Activated gamma-delta T cell treated with Interleukin-2 at 50 U/mL for 16 hours (primary cell): ENCODE measurements around the gene CNMD.

Experiments used
- DNase-seq: peaks from one replicate; pipeline ENCODE4 v3.0.0-alpha.2; 2020

Gene CNMD

DNA sequence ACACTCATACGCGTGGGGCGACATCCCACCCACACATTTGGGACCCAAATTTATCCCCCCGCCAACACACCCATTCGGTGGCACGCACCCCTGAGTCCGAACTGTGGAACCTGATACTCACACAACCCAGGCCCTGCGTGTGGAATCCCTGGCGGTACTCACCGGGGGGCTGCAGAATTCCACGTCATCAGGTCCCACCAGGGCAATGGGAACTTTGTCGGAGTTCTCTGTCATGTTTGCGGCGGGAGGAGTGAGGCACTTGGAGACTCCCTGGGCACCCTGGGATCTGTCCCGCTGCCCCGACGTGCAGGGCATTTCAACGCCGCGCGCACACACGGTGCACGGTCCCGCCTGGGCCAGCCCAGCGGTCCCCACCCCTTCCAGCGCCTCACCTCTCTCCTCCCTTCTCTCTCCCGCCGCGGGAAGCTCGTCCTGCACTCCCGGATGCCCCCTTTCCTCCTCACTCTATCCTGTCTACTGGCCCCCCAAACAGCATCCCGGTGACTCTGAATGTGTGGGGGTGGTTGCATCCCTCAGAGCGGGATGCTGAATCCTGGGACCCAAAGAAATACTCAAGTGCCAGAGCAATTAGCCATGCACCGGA lies at the start of gene CNMD:
TSS of gene CNMD (minus strand) at position 353 of the 604 bp plus-strand sequence. CDS start at position 234, 119 bp downstream.
- no peak for DNase-seq

DNA sequence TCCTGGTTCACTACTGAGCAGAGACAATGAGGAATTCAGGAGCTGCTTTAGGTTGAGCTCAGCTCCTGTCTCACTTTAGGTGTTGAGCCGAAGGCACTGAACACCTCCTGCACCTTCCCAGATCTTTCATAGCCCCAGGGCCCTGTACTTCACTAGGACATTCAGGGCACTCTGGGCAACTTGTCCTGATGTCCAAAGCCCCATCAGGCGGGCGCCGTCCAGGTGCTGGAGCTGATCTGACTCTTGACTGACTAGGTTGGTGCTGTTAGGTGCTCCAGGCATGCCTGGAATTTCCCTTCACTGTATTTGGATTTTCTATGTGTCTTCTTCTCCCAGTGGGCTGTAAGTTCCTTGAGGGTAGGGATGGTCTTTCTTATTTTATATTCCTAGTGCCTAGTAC lies 48.4 kb upstream of the CNMD start:
- no peak for DNase-seq

DNA sequence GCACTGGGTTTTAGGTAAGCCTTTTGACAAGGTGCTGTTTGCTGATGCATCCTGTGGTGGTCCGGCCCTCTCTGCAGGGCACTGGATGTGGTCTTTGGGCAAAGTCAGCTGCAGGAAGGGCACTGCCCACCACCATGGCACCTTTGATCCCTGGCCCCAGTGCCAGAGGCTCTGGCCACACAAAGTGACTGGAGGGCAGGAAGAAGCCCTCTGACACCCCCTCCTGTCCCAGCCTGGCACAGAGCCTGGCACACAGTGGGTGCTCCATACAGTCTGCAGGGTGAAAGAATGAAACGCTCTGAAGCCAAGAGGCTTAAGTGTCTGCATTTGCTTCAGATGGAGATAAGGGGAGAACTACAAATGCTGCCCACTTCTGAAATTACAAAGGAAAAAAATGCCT lies 47.6 kb upstream of the CNMD start:
- no peak for DNase-seq

DNA sequence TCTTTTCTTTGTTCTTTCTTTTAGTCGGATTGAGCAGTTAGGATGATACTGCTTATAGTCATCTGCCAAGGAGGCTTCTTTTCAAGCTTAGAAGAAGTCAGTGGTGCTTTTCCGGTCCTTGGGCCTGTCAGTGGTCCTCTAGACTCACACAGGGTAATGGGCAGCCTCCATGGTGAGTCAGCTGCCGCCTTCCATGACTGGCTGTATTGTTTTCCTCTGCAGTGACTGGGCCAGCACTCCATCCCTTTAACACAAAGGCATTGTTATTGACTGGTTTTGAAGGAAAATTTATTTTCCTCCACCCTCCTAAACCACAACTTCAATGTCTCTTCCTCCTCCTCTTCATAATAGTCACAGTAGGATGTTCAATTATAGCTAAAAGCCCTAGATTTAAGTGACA lies 47.1 kb upstream of the CNMD start:
- DNase-seq: no peak

DNA sequence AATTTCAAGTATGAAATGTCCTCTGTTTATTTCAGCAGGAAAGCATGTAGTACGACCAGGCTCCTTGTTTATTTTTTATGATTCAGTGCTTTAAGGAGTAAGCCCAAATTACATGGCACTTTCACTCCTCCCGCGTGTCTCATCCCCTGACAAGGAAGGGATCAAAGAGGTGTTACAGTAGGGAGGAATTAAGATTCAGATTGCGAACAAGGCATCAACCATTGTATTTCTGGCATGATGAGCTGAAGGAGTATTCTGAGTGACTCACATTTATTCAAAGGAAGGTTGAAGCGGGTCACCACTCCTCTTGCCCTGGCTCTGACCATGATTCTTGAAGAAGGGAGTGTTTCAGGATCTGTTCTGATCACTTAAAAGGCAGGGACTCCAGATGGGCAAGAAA lies 46.1 kb upstream of the CNMD start:
- no peak for DNase-seq

DNA sequence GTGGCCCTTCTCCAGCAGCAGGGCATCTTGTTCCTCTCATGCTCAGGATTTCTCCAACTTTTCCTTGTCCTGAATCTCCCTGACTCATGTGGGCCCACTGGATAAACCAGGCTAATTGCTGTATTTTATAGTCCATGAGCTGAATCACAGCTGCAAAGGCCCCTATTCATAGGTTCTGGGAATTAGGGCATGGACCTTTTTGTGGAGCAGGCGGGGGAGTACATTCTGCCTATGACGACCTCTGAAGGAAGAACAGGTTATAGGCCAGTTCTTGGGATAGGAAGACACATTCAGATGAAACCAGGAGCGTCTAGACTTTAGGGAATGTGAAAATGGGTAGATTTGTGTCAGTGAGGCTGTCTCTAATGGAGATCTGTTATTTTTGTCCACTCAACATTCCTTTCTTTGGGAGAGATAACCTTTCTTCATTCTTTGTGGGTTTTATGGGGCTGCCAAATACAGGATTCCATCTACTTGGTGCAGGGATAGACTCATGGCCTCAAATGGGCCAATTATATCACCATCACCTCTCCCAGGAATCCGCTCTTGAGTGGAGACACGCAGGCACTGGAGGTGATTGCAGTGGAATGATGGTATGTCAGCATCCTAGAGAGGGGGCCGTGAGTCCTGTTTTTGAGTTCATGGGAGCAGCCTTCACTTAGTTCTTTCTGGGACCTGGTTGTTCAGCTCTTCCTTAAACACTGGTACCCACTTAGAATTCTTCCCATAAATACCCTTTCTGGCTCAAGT lies 45.1 kb upstream of the CNMD start:
- DNase-seq: no peak

DNA sequence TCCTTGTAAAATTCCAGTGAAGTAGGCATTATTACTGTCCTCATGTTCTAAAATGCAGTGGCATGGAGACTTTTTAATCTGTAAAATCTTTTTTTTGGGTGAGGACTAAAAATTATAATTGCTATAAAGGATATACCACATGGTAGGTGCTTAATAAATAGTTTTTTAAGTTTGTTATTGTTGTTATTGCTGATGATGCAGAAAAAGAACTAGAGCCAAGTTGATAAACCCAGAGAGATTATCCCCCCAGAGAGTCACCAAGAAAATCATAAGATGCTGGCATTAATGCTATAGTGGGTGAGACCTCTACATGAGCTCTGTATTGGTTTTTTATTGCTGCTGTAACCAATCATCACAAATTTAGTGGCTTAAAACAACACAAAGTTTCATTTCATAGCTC lies 44.3 kb upstream of the CNMD start:
- DNase-seq: no peak

DNA sequence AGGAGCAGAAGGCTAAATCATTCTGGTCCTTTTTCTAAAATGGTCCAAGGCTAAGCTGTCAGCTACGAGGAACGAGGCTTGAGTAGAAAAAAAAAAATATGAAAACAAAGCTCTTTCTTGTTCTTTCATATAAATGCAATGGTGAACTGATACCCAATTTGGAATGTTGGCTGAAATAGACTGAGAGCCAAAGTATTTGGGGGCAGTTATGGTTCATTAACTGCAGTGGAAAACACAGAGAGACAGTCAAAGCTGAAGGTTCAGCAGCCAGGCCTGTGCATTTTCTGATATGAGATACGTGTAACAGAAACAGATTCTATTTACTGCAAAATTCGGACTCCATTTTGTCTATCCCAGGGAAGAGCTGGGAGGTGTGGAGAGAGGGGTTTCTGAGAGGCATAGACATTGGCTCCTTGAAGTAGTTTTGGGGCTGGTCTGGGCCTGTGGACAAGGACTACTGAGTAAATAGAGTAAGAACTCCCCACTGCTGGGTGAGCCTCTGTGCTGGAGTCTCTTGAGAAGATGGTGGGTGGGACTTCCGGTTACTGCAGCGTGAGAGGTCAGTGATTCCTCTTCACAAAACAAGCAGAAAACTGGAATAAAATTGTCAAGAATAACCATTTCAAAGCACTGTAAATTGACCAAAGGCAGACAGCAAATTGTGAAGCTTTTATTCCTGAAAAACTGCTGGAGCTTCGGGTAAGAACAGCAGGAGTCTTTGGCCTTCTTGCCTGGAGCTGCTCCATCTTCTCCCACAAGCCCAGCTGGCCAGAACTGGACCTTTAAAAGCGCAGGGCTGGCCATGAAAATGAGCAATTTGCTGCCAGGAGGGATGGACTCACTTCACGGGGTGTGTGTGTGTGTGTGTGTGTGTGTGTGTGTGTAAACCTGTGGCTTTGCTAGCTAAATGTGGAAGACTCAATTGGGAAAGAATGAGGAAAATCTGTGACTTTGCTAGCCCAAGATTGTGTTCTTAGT lies 43.1 kb upstream of the CNMD start:
- no peak for DNase-seq

DNA sequence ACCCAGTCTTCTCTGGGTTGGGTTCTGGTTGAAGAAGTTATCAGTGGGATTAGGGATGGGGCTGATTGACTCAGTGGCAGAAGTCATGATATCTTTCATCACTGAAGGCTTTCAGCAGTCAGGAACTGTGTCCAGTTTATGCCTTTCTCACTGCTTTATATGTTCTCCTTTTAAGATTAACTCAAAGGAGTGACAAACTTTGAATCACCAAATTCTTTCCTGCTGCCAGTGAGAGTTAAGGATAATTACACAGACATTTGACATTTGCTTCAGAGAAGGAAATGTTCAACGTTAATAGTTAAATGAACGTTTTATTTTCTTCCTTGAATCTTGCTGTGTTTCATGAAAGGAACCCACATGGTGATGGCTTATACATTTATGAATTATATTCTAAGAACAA lies 41.0 kb upstream of the CNMD start:
- DNase-seq: no peak

DNA sequence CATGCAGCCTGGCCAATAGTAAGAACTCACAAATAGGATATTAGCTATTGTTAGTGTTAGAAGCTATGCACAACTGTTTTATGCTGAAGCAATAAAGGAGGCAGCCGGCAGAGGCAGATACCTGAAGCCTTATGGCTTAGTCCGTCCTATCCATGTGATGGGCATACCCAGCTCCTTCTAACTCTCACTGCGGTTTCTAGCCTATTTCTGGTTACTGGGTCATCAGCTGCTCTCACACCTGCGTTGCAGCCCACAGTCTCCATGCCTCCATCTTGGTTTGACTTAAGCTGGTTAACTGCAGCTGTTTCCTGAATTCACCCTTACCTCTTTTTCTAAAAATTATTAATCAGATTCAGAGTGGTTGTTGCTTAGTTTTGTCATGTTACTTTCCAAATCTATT lies 40.5 kb upstream of the CNMD start:
- DNase-seq: no peak

DNA sequence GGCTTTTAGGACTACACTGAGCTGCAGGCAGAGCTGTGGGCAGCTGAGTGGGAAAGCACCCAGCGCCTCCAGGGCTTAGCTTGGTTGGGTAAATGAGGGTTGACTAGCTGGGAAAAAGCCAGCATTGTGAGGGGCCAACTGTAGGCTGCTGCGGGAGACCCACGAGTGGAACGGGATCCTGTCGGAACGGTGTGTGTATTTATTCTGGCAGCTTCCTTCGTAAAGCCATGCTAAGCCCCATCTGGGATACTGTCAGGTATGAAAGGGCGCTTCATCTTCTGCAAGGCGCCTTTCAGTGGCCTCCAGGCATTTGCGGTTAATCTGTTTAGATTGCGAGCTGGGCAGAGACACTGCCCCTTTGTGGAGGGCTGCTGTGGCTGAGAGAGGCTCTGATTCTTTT lies 39.5 kb upstream of the CNMD start:
- no peak for DNase-seq

DNA sequence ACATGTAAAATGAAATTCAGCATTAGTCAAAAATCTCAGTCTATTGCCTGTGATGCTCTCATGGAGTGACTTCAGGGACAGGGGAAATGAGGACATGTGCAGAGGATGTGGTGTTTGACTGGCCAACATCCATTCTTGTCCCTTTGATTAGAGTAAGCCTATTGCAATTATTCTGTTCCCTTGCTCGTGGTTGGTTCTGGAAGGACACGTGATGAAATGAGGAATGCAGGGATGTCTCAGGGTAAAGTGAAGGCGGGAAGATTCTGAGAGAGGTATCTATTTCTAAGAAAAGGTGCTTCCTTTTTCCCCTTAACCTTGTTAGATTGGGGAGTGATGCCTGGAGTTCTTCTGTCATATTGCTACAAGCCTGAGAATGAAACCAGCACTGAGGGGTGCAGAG lies 37.1 kb upstream of the CNMD start:
- no peak for DNase-seq

DNA sequence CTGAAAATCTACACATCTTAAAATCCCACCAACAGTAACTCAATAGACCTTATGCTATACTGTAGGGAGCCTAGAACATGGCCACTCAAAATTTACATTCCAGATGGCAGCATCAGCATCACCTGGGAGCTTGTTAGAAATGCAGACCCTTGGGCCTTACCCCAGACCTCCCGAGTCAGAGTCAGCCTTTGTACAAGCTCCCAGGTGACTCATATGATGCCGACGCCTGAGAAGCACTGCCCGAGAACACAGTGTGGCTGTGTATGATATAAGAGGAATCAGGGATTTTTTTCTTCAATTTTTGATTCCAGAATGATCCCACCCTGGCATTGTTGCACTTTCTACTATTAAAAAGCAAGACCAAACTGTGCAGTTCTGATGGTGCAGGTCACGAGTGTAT lies 35.9 kb upstream of the CNMD start:
- no peak for DNase-seq

DNA sequence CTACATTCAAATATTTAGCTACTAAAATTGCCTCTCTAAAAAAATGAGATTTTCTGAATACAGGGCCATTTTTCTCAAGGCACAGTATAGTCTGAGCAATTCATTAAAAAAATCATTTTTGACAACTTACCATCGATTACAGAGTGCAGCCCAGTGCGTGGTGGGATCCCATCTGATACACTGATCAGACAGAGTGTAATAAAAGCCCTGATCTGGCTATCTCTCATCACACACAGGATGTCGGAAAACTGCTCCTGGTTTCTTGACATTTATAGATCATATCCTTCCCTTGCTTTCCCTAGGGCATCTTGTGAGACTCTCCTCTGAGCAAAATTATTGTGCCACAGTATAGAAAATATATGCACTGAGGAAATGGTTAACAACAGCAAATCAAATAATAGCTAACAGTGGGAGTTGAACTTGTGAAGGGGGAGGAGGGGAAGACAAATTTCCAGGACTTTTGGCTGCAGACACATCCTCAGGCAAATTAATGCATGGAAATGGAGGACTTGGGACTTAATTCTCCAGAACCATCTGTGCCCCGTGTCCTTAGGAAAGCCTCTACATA lies 28.4 kb upstream of the CNMD start:
- DNase-seq: no peak

DNA sequence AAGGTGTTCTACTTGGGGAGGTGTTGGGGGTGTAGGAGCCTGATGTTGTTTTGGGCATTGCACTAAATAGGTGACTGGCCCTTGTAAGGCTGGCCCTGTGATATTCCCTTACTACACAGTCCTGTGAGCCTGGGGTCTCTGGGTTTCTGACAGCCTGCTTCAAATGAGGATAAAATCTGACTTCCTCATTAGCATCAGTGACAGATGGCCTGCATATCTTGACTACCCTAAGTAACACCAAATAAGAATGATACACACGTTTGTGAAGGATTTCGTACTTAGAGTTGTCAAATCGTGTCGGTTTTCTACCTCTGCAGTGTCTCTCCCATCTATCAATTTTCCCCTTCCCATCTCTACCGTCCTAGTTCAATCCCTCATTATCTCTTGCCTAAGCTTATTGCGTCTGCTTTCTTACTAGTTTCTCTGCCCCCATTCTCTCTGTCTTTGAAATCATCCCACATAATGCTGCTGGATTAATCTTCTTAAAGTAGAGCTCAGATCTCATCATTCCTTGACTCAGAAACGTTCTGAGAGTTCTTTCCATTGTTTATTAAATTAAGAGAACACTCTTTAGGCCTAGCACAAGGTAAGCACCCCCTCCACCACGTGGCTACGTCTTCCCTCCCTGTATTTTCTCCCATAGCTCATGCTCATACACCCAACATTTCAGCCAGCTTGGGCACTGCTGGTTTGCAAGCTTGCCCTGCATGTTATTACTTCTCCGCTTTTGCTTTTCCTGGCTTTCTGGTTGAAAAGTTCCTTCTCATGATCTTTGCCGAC lies 26.2 kb upstream of the CNMD start:
- DNase-seq: no peak

DNA sequence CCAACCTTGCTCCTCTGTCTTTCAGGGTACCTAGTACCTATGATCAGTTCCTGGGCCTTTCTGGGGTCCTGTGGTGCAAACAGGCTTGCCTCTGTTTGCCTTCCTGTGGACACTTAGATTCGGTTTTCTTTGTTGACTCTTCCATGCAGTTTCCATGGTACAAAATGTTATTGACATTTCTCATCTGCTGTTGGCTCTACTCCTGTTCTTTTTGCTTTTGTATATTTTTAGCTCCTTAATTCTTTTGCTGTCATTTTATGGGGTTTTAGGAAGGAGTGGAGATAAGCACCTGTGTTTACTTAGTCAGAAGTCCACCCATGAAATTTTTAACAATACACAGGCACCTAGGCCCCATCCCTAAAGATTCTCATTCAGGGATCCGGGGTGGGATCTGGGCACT lies 20.5 kb upstream of the CNMD start:
- no peak for DNase-seq

DNA sequence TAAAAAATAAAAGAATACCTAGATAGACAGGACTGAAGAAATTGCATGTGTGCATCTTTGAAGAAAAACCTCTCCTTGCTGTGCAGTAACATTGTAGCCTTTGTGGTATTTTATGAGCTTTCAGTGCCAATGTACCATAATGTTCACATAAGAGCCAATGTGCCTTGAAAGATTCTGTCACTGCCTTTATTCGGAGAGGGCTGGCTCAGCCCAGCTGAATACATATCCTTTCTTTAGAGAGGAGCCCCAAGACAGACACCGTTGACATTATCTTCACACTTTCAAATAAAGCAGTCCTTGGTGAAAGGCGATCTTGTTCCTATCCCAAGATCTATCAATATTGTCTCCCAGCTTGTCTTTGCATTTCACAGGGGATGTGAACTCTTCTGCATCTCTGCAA lies 18.5 kb upstream of the CNMD start:
- DNase-seq: no peak

DNA sequence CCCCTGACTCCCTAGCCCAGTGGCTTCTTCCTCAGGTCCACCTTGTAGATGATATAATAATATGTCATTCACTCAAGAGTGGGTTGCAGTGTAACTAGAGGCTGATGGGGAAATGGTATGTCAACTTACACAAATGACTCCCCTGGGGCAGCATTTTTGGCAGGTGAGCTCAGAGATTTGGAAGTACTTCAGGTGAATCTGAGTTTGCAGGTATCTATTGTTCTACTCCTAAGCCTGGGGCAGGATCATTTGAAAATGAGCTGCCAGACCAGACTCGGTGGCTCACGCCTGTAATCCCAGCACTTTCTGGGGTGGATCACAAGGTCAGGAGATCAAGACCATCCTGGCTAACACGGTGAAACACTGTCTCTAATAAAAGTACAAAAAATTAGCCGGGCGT lies 11.6 kb upstream of the CNMD start:
- DNase-seq: no peak

DNA sequence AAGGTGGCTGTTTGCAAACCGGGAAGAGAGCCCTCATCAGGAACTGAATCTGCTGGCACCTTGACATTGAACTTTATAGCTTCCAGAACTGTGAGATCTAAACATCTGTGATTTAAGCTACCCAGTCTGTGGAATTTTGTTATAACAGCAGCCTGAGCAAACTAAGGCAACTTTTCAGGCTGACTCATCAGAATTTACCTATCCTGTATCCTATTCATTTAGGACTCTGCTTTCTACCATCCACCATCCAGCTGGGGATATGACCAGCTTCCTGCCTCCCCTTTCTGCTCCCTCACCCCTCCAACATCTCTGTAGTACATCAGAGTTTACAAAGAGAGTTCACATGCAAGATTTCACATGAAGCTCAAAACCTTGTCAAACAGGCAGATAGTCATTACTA lies 11.1 kb upstream of the CNMD start:
- no peak for DNase-seq

DNA sequence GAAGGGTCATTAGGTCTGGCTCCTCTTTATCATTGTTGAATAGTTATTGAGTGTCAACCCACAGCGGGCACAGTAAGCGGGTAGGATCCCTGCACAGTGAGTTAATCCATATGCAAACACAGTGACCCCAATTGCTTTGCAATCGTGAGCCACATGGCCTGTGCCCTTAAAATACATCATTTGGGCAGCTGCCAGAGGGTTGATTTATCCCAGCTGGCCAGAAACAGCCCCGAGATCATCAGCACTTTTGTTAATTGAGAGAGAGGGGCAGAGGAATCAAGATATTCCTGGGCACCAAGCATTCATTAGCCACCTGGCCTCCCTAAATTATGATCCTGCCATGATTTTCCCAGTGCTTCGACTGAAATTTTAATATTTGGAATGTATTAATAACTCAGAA lies 9.8 kb upstream of the CNMD start:
- no peak for DNase-seq

DNA sequence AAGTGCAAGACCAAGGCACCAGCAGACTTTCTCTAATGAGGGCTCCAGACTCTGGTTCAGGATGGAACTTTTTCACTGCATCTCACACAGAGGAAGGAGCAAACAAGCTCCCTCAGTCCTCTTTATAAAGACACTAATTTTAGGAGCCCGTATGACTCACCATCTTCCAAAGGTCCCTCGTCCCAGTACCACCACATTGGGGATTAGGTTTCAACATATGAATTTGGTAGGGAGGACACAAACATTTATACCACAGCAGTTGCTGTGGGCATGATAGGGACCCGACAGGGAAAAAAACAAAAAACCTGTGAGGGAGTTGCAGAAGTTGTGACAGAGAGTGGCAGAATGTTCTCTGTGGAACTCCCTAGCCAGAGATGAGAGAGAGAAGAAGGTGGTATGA lies 6.5 kb upstream of the CNMD start:
- DNase-seq: no peak

DNA sequence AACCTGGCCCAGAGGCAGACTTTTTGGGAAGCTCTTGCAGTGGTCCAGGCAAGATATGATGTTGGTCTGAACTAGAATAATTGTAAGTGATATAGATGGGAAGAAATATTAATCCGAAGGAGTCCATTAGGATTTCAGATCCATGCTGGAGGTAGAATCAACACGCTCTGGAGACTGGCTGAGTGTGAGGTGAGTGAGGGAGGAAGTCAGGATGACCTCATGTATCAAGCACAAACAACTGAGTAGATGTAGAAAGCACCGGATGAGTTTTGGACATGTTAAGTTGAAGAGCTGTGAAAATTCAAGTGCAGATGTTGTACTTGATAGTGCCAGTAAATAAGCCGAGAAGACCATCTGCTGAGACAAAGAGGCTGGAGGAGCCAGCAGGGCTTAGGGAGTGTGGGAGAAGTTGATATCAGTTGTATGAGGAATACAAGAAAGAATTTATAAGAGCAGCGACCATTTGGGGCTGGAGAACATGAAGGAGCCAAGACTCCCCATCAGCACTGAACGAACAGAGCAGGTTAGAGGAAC lies 5.3 kb upstream of the CNMD start:
- no peak for DNase-seq
